Neural progenitor cell (in vitro differentiated cells): ENCODE measurements around the gene IWS1.

ENCODE experiments used
- EZH2 ChIP-seq: fragments of 200-600 bp; sonication (generic); IDR thresholded peaks from 2 replicates; pipeline ENCODE4 v1.6.1; 2017; ENCODE audit warnings: antibody characterized with exemption, mild to moderate bottlenecking, moderate library complexity
- EZH2phosphoT487 ChIP-seq: fragments of 200-600 bp; sonication (generic); IDR thresholded peaks from 2 replicates; pipeline ENCODE4 v1.6.1; 2017; ENCODE audit warnings: antibody characterized with exemption
- TF ChIP-seq, protein P1 (sequence below): fragments of 200-600 bp; sonication (generic); IDR thresholded peaks from 2 replicates; pipeline ENCODE4 v1.5.1; 2017; ENCODE audit warnings: antibody characterized with exemption, mild to moderate bottlenecking

DNA sequence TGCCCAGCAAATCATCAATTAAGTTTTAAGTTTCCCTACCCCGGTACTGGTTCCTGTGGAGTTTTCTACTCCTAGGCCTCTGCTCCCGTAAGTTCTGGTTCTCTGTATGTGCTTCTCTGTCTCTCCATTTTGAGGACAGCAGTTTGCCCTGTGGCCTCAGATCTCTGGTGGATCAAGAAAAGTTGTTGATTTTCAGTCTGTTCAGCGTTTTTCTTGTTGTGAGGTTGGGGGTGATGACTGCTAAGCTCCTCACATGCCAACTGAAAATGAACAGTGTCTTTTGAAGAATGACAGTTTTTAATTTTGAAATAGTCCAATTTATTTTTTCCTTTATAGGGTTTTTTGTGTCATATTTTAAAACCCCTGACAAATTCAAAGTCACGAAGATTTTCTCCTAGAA, 76.4 kb downstream of the IWS1 start:
- TF ChIP-seq, protein P1, sequence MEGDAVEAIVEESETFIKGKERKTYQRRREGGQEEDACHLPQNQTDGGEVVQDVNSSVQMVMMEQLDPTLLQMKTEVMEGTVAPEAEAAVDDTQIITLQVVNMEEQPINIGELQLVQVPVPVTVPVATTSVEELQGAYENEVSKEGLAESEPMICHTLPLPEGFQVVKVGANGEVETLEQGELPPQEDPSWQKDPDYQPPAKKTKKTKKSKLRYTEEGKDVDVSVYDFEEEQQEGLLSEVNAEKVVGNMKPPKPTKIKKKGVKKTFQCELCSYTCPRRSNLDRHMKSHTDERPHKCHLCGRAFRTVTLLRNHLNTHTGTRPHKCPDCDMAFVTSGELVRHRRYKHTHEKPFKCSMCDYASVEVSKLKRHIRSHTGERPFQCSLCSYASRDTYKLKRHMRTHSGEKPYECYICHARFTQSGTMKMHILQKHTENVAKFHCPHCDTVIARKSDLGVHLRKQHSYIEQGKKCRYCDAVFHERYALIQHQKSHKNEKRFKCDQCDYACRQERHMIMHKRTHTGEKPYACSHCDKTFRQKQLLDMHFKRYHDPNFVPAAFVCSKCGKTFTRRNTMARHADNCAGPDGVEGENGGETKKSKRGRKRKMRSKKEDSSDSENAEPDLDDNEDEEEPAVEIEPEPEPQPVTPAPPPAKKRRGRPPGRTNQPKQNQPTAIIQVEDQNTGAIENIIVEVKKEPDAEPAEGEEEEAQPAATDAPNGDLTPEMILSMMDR = no peak
- TF ChIP-seq EZH2 (no peak), EZH2phosphoT487 (no peak)
